Non-pigmented ciliary epithelial cell (primary cell): ENCODE measurements around the gene SPTBN4.
"Not testable (repeated sequence)": the region's sequence is repeated elsewhere in the genome, so short reads cannot be mapped to it uniquely, and the experiment has no call there.

ENCODE experiments used
- DNase-seq: peaks from one replicate; pipeline ENCODE4 v3.0.0-alpha.2; 2010; ENCODE audit warnings: low read depth

The SPTBN4 gene

GRCh38 chr19:40441719-40442253 is 25.0 kb upstream of the SPTBN4 start:
- DNase-seq: no peak

- DNase-seq: no peak
Observed at GRCh38 chr19:40442328-40443130, 24.3 kb upstream of the SPTBN4 start.

- DNase-seq: peak; percentile 97
Observed at GRCh38 chr19:40443131-40443999, 23.4 kb upstream of the SPTBN4 start.

- no peak for DNase-seq
Observed at GRCh38 chr19:40444000-40444824, 22.6 kb upstream of the SPTBN4 start, which contains the start of gene SERTAD3. TSS of gene SERTAD3 (minus strand) at chr19:40444335. CDS start at chr19:40442080, 2,255 bp downstream.

GRCh38 chr19:40444825-40445312 is 21.9 kb upstream of the SPTBN4 start:
- DNase-seq: no peak

- DNase-seq: no peak
Observed at GRCh38 chr19:40445780-40446262, 21.0 kb upstream of the SPTBN4 start.

- no peak for DNase-seq
Observed at GRCh38 chr19:40446263-40446784, 20.5 kb upstream of the SPTBN4 start.

GRCh38 chr19:40449506-40449905 is 17.3 kb upstream of the SPTBN4 start:
- no peak for DNase-seq

- no peak for DNase-seq
Observed at GRCh38 chr19:40450664-40451063, 16.1 kb upstream of the SPTBN4 start.

- DNase-seq: no peak
Observed at GRCh38 chr19:40452016-40452415, 14.8 kb upstream of the SPTBN4 start.

- no peak for DNase-seq
Observed at GRCh38 chr19:40453151-40453735, 13.6 kb upstream of the SPTBN4 start.

GRCh38 chr19:40453943-40454342 is 12.9 kb upstream of the SPTBN4 start:
- not testable (repeated sequence) for DNase-seq

- no peak for DNase-seq
Observed at GRCh38 chr19:40457048-40457447, 9.8 kb upstream of the SPTBN4 start.

- no peak for DNase-seq
Observed at GRCh38 chr19:40457953-40458596, 8.7 kb upstream of the SPTBN4 start.

GRCh38 chr19:40458597-40458974 is 8.2 kb upstream of the SPTBN4 start:
- DNase-seq: no peak

- no peak for DNase-seq
Observed at GRCh38 chr19:40460185-40460584, 6.6 kb upstream of the SPTBN4 start.

GRCh38 chr19:40461669-40462221 is 5.1 kb upstream of the SPTBN4 start:
- DNase-seq: no peak

GRCh38 chr19:40463587-40464037 is 3.2 kb upstream of the SPTBN4 start:
- DNase-seq: not testable (repeated sequence)

- DNase-seq: no peak
Observed at GRCh38 chr19:40464059-40465024, 2.5 kb upstream of the SPTBN4 start.
